ENCODE results near the gene KLHDC2. TPM values are rescaled to one million over a fixed set of nuclear protein-coding genes. Genes with fewer than 3 reads are reported as not detected.
"Not testable (repeated sequence)": the region's sequence is repeated elsewhere in the genome, so short reads cannot be mapped to it uniquely, and the experiment has no call there.

The KLHDC2 gene
- total RNA-seq, 2 experiments from 2014 or later, result 53.7 to 68.0 TPM

GRCh38 chr14:49745191-49745590 lies 22.8 kb upstream of the KLHDC2 start:
- Histone ChIP-seq H3K4me3 (ENCODE audit: low read depth, low read length, poor library complexity, severe bottlenecking) (no peak overlapping the region), H3K4me1 (ENCODE audit: insufficient read depth, low read length, poor library complexity, severe bottlenecking) (no peaks in the 10 kb centered on the region), H4K20me1 (ENCODE audit: insufficient read depth, low read length) (no peaks in the 10 kb centered on the region), H3K27ac (ENCODE audit: low read depth, low read length, poor library complexity, severe bottlenecking) (no peak overlapping the region), H3K9me3 (ENCODE audit: low read length) (no peaks in the 10 kb centered on the region), H2AFZ (ENCODE audit: low read length) (no peak overlapping the region), H3K9me2 (ENCODE audit: insufficient read depth, low read length) (no peaks in the 10 kb centered on the region), H3K36me3 (ENCODE audit: insufficient read depth, low read length) (no peaks in the 10 kb centered on the region), H3K79me2 (ENCODE audit: insufficient read depth, low read depth, low read length) (no peaks in the 10 kb centered on the region), H3K4me2 (ENCODE audit: low read length) (no peak overlapping the region)
- no peak for DNase-seq (ENCODE audit: low spot score)
- intact Hi-C loops (cut with micrococcal nuclease; ENCODE audit: unreplicated experiment), result no loop called here
- POLR2A ChIA-PET, result interaction anchor here (0.7 kb wide), 3 partner anchors 14 to 45 kb away, joined by 3 read pairs; no protein-coding TSS in a partner anchor
- TF ChIP-seq EZH2phosphoT487 (IDR thresholded peaks at IDR 0.05; ENCODE audit: borderline replicate concordance, low read depth, low read length), result no peak
- TF ChIP-seq CTCF (conservative IDR thresholded peaks at IDR 0.05; ENCODE audit: low read length), result no peak
- no TSS peak for BruUV-seq (replicated peaks)
- CTCF ChIA-PET (ENCODE audit: unreplicated experiment), result no interaction called here

- H3K79me2 ChIP-seq (ENCODE audit: insufficient read depth, low read depth, low read length); H2AFZ ChIP-seq (ENCODE audit: low read length); DNase-seq (ENCODE audit: low spot score); H3K4me2 ChIP-seq (ENCODE audit: low read length); H3K9me2 ChIP-seq (ENCODE audit: insufficient read depth, low read length); BruUV-seq (replicated peaks); H3K36me3 ChIP-seq (ENCODE audit: insufficient read depth, low read length); H3K4me3 ChIP-seq (ENCODE audit: low read depth, low read length, poor library complexity, severe bottlenecking); H3K9me3 ChIP-seq (ENCODE audit: low read length); CTCF ChIA-PET (ENCODE audit: unreplicated experiment); POLR2A ChIA-PET; H3K4me1 ChIP-seq (ENCODE audit: insufficient read depth, low read length, poor library complexity, severe bottlenecking); H4K20me1 ChIP-seq (ENCODE audit: insufficient read depth, low read length); H3K27ac ChIP-seq (ENCODE audit: low read depth, low read length, poor library complexity, severe bottlenecking); intact Hi-C loops (cut with micrococcal nuclease; ENCODE audit: unreplicated experiment): not testable (repeated sequence)
Observed at GRCh38 chr14:49746476-49746875, 21.5 kb upstream of the KLHDC2 start.

DNA sequence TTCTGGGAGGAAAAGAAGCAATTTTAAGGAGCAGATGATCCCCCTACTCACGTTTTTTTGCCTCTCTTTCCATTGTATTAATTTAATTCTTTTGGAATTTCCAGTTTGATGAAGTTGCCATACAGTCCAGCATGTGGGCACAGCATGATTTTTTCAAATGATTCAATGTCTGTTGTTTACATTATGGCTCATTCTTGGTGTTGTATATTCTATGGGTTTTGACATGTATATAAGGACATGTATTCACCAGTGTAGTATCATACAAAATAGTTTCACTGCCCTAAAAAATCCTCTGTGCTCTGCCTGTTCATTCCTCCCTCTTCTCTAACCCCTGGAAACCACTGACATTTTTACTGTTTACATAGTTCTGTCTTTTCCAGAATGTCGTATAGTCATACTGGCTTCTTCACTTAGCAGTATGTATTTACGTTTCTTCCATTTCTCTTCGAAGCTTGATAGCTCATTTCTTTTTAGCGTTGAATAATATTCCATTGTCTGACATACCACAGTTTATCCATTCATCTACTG lies 13.3 kb upstream of the KLHDC2 start:
- Histone ChIP-seq H4K20me1 (ENCODE audit: insufficient read depth, low read length) (no peaks in the 10 kb centered on the region), H3K4me3 (ENCODE audit: low read depth, low read length, poor library complexity, severe bottlenecking) (no peak overlapping the region), H3K9me3 (ENCODE audit: low read length) (no peaks in the 10 kb centered on the region), H2AFZ (ENCODE audit: low read length) (no peak overlapping the region), H3K36me3 (ENCODE audit: insufficient read depth, low read length) (no peaks in the 10 kb centered on the region), H3K79me2 (ENCODE audit: insufficient read depth, low read depth, low read length) (no peaks in the 10 kb centered on the region), H3K9me2 (ENCODE audit: insufficient read depth, low read length) (no peaks in the 10 kb centered on the region), H3K4me2 (ENCODE audit: low read length) (no peak overlapping the region), H3K4me1 (ENCODE audit: insufficient read depth, low read length, poor library complexity, severe bottlenecking) (no peaks in the 10 kb centered on the region), H3K27ac (ENCODE audit: low read depth, low read length, poor library complexity, severe bottlenecking) (no peak overlapping the region)
- BruUV-seq (replicated peaks), result no TSS peak
- POLR2A ChIA-PET, result no interaction called here
- TF ChIP-seq CTCF (conservative IDR thresholded peaks at IDR 0.05; ENCODE audit: low read length) (no peak), EZH2phosphoT487 (IDR thresholded peaks at IDR 0.05; ENCODE audit: borderline replicate concordance, low read depth, low read length) (no peak)
- no peak for DNase-seq (ENCODE audit: low spot score)
- intact Hi-C loops (cut with micrococcal nuclease; ENCODE audit: unreplicated experiment), result no loop called here
- CTCF ChIA-PET (ENCODE audit: unreplicated experiment), result no interaction called here

All from OCI-LY7 (cell line).